GM18508 (cell line): ENCODE results near the gene PHKB.
"Not testable (repeated sequence)": the region's sequence is repeated elsewhere in the genome, so short reads cannot be mapped to it uniquely, and the experiment has no call there.

ENCODE experiments used
- ATAC-seq: cut with Tn5 transposase; IDR thresholded peaks from one replicate; pipeline ENCODE4 v1.9.1; 2021; ENCODE audit warnings: moderate number of reproducible peaks; ENCODE audit not compliant: insufficient read depth, unreplicated experiment

PHKB gene

DNA sequence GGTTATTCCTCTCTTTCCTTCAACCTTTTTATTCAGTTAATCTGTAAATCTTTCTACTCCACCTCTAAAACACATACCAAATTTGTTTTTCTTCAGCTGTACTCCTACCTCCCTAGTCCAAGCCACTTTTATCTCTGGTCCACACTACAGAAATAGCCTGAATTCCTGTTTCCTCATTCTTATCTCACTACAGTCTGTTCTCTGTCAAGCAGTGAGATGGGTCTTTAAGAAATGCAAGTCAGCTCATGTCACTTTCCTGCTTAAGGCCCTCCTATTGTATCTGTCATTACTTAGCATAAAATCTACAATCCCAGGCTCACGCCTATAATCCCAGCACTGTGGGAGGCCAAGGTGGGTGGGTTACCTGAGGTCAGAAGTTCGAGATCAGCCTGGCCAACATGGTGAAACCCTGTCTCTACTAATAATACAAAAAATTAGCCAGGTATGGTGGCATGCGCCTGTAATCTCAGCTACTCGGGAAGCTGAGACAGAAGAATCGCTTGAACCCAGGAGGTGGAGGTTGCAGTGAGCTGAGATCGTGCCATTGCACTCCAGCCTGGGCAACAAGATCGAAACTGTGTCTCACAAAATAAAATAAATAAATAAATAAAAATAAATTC is 7.0 kb downstream of the PHKB start:
- not testable (repeated sequence) for ATAC-seq

DNA sequence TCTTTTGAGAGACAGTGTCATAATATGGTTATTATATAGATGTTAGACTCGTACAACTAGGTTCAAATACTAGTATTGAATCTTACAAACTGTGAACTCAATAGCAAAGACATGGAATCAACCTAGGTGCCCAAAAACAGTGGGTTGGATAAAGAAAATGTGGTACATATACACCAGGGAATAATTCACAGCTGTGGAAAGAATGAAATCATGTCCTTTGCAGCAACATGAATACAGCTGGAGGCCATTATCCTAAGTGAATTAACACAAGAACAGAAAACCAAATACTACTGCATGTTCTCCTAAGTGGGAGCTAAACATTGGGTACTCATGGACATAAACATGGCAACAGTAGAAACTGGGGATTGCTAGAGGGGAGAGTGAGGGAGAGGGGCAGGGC is 8.1 kb downstream of the PHKB start:
- ATAC-seq = no peak

DNA sequence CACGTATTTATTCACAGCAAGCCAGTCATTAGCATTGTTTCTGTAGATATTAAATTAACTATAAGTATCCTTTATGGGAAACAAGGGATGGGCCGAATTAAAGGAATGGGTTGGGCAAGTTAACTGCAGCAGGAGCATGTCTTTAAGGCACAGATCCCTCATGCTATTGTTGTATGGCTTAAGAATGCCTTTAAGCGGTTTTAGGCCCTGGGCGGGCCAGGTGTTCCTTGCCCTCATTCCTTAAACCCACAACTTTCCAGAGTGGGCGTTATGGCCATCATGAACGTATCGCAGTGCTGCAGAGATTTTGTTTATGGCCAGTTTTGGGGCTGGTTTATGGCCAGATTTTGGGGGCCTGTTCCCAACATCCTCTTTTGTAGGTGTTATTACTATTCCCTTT is 9.1 kb downstream of the PHKB start:
- no peak for ATAC-seq

DNA sequence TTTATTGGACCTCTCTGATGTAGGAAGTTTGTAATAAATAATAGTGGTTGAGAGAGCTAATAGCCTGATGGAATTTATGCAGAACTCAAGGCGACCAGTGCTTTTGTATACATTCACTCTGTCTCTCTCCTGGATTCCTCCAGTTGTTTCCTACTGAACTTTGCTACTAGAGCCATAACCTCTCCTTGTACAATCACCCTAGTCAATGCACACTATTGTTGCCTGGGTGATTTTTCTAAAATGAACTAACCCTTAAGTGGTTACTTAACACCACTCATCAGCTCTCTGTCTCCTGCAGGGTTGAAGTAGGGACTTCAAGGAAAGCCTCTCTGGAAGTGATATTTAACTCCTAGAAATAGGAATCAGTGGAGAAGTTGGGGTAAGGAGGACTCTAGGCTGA is 9.7 kb downstream of the PHKB start:
- ATAC-seq = no peak

DNA sequence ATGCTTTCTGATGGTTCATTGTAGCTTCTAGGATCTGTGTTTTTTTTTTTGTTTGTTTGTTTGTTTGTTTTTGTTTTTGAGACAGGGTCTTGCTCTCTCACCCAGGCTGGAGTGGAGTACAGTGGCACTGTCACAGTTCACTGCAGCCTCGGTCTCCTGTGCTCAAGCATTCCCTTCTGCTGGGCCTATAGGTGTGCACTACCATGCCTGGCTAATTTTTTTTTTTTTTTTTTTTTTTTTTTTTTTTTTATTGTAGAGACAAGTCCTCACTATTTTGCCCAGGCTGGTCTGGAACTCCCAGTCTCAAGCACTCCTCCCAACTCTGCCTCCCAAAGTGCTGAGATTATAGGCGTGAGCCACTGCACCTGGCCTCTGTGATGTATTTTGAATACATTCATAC is 11.9 kb downstream of the PHKB start:
- ATAC-seq = not testable (repeated sequence)

DNA sequence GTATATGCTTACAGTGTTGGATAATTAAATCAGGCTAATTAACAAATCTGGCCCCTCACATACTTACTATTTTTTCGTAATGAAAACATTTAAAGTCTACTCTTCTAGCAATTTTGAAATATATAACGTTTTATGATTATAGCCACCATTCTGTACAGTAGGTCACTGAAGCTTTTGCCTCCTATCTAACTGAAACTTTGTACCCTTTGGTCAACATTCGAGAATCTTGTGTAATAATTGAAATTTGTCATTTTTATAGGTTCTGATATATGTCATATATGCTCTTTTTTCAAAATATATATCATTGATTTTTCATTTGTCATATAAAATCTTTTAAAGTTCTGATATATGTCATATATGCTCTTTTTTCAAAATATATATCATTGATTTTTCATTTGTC is 12.7 kb downstream of the PHKB start:
- ATAC-seq = no peak

DNA sequence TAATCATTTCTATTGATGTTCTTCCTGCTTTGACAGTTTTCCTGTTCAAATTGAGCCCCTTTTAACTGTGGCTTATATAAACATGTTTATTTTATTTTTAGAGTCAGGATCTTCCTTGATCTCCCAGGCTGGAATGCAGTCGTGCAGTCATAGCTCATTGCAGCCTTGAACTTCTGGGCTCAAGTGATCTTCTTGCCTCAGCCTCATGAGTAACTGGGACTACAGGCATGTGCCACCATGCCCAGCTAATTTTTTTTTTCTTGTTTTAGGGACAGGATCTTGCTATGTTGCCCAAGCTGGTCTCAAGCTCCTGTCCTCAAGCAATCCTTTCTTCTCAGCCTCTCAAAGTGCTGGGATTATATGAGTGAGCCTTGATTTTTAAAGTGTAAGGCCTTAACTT is 14.7 kb downstream of the PHKB start:
- no peak for ATAC-seq

DNA sequence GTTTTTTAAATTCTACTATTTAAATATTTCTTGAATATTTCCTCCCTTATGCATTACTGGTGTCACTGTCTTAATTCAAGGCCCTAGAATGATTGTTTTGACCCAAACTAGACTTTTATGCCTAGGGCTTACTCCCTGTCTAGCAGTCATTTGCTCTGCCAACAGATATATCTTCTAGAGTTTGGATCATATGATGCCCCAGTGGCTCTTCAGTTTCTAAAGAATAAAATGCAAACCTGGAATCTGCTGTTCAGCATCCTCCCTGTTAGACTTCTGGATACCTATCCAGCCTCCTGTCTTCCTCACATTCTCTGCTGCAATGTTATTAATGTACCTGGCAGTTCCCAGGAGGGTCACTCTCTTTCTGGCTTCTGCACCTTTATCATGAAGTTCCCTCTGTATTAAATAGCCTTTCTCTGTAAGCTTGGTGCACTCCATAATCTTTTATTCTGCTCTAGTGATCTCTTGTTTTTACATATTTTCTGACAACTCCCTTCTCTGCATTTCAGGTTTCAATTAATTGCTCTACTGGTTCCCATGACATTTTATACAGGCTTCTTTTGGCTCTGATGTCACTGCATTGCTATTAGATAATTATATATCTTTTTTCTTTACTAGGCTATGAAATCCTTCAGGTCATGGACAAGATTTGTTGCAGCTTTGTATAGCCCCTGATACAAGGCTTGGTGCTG is 15.7 kb downstream of the PHKB start:
- no peak for ATAC-seq

DNA sequence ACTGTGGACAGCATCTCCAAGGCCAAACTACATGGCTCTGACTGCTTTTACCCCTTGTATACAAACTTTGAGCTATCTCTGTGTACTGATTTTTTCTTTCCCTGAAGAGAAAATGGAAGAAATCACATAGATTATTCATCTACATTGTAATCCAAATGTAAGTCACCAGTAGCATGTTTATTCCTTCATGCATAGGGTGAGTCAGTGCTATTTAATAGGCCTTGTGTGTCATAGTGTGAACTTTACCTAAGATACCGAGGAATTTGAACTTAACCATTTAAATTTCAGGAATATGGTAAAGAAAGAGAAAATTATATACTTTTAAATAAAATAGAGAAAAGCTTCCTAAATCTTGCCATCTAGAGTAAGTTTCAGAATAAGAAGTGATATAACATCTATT is 16.5 kb downstream of the PHKB start:
- ATAC-seq = no peak

DNA sequence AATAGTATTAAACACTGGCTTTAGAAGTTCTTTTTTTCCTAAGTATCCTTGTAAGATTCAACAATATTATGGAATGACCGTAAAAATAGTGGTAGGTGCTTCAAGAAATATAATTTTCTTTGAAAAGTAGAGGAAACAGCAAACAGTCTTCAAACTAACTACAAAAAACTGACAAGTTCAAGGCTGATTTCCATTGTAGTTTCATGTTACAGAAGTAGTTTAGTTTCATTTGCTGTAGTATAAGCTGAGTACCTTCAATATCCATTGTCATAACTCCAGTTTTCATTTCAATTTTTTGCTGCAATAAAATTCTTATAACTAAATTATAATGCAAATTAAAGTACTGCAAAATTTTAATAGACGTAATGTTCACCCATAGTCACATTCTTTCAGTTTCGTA is 19.3 kb downstream of the PHKB start:
- ATAC-seq = no peak

DNA sequence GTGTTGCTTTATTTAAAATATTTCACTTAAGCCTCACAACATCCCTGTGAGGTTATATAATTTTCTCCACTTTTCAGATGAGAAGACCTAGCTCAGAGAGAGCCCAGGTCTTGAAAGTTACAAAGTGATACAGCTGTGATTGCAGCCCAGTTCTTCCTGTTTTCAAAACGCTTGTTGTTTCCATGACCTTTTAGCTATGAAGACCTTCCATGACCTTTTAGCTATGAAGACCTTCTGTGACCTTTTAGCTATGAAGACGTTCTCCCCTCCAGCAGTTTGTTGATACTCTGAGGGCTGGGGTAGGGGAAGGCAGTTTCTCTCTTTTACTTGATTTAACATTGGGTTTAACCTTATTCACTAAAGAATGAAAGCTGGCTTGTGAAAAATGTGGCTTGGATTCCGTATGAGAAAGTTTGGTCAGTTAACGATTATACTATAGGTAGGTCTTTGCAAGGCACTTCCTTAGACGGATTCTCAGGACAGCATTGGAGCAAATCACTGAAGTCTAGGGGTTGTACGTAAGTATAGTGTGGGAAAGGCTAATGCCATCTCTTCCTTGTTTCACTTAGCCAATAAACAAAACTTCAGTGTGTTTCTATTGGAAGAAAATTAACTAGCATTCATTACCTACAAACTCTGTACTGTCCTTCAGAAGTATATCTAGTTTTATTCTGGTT is 20.7 kb downstream of the PHKB start:
- no peak for ATAC-seq

DNA sequence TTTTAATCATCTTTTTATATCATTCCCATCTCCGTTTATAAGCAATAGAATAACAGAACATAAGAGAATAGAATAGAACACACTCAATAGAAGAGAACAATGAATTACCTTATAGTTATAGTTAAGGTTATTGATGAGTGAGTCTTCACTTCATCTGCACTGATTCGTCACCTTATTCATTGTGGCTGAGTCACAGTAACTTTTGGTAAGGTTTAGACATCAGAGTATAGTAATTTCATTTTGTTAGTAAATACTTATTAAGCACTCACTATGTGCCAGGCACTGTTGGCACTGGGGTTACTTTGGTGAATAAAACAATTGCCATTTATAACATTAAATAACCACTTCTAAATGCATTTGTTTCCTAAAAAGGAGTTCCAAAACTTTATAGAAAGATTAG is 22.5 kb downstream of the PHKB start:
- no peak for ATAC-seq

DNA sequence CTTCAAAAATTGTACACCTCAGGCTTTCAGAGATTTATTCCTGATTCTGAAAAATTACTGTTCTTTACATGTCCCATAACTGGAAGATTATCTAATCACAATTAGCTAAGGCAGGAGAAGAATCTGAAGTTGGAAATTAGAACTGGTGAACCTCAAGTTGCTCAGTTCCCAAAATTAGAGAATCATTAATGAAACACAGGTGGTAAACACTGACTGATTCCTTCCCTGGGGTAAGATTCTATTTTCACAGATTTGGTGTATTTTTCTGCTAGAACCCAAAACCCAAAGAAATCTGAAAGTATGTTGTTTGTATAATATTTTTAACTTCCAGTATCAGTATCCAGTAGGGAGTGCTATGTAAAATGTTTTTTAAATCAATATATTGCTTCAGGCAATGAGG is 25.7 kb downstream of the PHKB start:
- no peak for ATAC-seq

DNA sequence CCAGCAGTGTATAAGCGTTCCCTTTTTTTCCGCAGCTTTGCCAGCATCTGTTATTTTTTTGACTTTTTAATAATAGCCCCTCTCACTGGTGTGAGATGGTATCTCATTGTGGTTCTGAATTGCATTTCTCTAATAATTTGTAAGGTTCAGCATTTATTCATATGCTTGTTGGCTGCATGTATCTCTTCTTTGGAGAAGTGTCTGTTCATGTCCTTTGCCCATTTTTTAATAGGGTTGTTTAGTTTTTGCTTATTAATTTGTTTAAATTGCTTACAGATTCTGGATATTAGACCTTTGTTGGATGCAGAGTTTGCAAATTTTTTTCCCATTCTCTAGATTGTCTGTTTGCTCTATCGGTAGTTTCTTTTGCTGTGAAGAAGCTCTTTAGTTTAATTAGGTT is 26.9 kb downstream of the PHKB start:
- no peak for ATAC-seq

DNA sequence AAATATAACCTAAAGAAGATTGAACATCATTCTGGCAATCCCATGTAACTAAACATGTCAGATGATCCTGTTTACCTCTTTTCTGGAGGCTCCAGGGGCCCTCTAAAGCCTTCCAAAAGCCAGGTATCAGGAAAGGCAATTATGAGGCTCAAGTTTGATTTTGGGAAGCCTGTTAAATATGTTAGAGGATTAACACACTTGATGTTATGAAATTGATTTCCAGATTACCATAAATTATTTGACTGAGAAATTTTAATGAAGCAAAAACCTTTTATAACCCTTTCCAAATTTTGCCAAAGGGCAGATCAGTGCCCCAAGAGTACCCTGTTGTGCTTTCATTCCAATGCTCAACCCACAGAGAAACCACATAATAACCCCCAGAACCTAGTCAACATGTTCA is 29.3 kb downstream of the PHKB start:
- ATAC-seq = no peak

DNA sequence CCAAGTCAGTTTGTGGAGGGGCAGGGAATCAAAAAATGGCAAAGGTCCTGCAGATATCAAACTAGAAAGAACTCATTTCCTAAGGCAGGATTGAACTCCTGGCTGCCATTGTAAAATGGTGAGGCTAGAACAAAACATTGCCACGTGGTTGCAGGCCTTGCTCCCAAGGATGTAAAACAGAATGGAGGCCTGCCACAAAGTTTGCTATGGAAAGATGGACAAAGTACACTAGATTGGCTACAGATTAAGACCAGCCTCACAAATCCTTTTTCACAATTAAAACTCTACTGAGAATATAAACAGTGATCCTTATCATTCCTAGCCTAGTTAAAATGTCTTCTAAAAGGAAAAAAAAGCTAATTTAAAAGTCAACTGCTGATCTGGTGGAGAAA is 30.9 kb downstream of the PHKB start:
- ATAC-seq = no peak

DNA sequence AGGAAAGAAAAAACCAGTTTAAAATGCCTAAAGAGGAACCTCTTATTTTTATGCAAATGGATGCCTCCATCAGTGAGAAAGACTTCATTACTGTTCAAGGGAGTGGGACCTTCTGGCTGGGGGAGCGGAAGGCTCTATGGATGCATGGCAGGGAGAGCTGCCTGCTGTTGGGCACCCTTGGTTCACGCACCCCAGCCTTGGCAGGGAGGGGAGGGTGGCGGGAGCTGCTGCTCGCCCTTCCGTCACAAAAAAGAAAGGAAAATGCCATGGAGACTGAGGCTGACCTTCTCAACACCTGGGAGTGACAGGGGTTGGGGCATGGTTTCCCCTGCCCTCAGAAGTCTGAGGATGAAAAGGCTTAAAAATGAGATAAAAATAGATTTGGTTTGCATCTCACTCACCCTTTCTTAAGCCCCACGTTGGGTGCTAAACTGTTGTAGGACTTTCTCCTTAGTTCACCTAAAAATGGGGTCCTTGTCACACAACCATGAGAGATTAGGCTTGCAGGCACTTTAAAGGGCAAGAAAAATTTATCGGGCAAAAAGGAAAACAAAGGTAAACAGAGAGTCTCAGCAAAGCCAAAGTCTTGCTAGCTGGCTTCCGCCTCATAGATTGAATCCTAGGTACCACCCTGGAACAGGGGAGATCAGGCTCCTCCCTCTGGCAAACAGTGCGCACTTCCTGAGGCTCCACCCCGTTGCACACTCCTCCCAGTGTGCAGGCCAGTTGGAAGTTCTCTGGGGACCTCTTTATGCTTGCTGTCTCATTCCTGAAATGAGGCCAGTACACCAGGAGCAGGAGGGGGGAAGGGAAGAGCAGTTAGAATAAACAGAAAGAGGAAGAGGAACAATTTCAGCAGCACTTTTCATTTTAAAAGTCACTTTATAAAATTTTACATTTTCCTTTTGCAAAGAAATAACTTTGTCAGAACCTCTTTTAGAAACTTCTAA is 31.6 kb downstream of the PHKB start:
- ATAC-seq = peak; percentile 63

DNA sequence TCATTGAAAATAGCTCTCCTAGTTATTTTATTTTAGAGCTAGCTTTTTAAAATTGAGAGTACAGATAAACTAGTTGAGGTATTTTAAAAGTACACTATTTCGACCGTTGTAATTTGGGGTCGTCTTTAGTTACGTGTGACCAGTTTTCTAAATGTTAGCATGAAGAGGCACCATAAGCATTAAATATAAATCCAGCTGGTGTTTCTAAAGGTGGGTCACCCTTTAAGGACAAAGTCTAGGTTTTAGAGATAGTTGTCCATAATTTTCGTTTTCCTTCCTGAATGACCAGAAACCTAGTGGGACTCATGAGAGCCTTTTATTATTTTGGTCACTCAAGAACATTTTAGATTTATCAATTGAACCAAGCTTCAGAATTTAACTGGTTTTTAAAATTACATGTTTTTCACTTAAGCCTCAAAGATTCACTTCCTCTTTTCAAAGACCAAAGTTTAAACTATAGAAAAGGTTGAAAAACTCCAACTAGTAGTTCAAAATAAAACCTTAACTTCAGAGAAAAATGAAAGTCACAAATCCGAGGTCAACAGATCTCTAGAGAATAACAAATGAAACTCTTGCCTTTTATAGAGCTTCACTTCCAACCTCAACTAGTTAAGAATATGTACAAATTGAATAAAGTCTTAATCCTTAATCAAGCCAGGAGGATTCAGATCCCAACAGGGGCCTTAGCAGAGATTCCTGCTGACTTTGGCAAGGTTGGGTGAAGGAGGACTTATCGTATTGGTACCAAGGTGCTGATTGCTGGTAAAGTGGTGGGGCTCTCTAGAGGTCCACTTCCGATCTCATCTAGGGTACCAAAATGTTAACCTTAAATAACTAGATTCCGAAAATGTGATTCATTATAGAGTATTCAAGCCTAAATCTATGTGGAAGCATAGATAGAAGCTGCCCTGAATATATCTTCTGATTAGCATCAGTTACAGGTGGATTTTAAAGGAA is 32.5 kb downstream of the PHKB start:
- peak; percentile 30 for ATAC-seq

DNA sequence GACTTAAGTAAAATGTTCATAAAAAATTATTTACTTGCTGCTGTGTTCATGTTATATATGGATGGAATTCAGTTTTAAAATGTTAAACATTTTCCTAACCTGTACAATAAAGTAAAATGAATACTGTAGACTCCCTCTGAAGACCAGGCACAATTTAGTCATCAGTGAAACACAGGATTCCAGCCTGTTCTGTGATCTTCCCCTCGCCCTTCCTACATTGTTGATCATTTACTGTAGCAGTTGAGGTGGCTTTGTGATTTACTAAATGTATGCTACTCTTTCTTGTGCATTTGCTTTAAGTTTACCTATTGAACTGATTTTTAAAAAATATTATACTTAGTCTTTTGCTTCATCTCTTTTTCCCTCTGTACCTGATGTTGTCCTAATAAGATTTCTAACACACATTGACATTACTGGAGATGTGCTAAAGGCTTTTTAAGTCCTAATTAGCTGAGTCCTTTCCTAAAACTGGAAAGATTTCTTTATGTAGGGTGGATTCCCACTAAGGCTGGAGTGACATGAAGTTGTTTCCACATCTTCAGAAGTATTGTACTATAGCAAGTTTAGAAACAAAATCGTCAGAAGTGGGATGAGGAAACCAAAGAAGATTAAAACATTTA is 38.1 kb downstream of the PHKB start:
- ATAC-seq = no peak
